ENCODE measurements around the gene YJU2. TPM values are rescaled to one million over a fixed set of nuclear protein-coding genes. Genes with fewer than 3 reads are reported as not detected.

The YJU2 gene
- 10 to 100 TPM; 13.2 to 16.9 TPM for total RNA-seq
- polyA plus RNA-seq (ENCODE audit: insufficient read length in 6 of 6): 10 to 100 TPM; 14.3 to 21.0 (median 18.8) TPM
- long read RNA-seq, donor 1, transcript YJU2-201 (8 exons, 1,434 nt): major isoform, 12 of 78 reads
- long read RNA-seq, donor 1, partial matches to known transcripts: 66 of 78 reads
- long read RNA-seq, donor 1, other reads (novel, unspliced or antisense): 0 of 78 reads
- long read RNA-seq, donor 2, transcript YJU2-201 (8 exons, 1,434 nt): major isoform, 5 of 5 reads
- long read RNA-seq, donor 2, partial matches to known transcripts: 0 of 5 reads
- long read RNA-seq, donor 2, other reads (novel, unspliced or antisense): 0 of 5 reads
- long read RNA-seq, donor 3, transcript YJU2-201 (8 exons, 1,434 nt): major isoform, 6 of 162 reads
- long read RNA-seq, donor 3, partial matches to known transcripts: 118 of 162 reads
- long read RNA-seq, donor 3, other reads (novel, unspliced or antisense): 38 of 162 reads
- long read RNA-seq, donor 4, transcript YJU2-201 (8 exons, 1,434 nt): major isoform, 14 of 16 reads
- long read RNA-seq, donor 4, partial matches to known transcripts: 2 of 16 reads
- long read RNA-seq, donor 4, other reads (novel, unspliced or antisense): 0 of 16 reads
- long read RNA-seq, donor 5, transcript YJU2-201 (8 exons, 1,434 nt): major isoform, 11 of 41 reads
- long read RNA-seq, donor 5, partial matches to known transcripts: 30 of 41 reads
- long read RNA-seq, donor 5, other reads (novel, unspliced or antisense): 0 of 41 reads
- long read RNA-seq, donor 6, transcript YJU2-201 (8 exons, 1,434 nt): major isoform, 13 of 30 reads
- long read RNA-seq, donor 6, partial matches to known transcripts: 17 of 30 reads
- long read RNA-seq, donor 6, other reads (novel, unspliced or antisense): 0 of 30 reads
- long read RNA-seq, donor 7, transcript YJU2-201 (8 exons, 1,434 nt): major isoform, 6 of 32 reads
- long read RNA-seq, donor 7, partial matches to known transcripts: 26 of 32 reads
- long read RNA-seq, donor 7, other reads (novel, unspliced or antisense): 0 of 32 reads
- long read RNA-seq, donor 8, transcript YJU2-201 (8 exons, 1,434 nt): major isoform, 10 of 10 reads
- long read RNA-seq, donor 8, partial matches to known transcripts: 0 of 10 reads
- long read RNA-seq, donor 8, other reads (novel, unspliced or antisense): 0 of 10 reads
- long read RNA-seq, donor 9: 0 reads
- long read RNA-seq, donor 10, transcript YJU2-201 (8 exons, 1,434 nt): major isoform, 29 of 32 reads
- long read RNA-seq, donor 10, partial matches to known transcripts: 0 of 32 reads
- long read RNA-seq, donor 10, other reads (novel, unspliced or antisense): 3 of 32 reads
- long read RNA-seq, donor 11: 0 reads
- long read RNA-seq, donor 12, transcript YJU2-201 (8 exons, 1,434 nt): major isoform, 9 of 9 reads
- long read RNA-seq, donor 12, partial matches to known transcripts: 0 of 9 reads
- long read RNA-seq, donor 12, other reads (novel, unspliced or antisense): 0 of 9 reads

- DNase-seq: peak; percentile 97 to 99 (median 98)
- H3K27ac ChIP-seq: peak within 1 kb of the TSS; percentile 95 to 99
- H3K4me1 ChIP-seq: peaks cover 0 to 15% of the 10 kb centered on the region in 2 donors
- H3K36me3 ChIP-seq: peaks cover 0 to 34% of the 10 kb centered on the region in 2 donors
- peak; percentile 99 for ATAC-seq
- no peak for TF ChIP-seq CTCF (IDR thresholded peaks at IDR 0.05)
- intact Hi-C loops (cut with DNase I): no loop called here
- no peaks in the 10 kb centered on the region for H3K27me3 ChIP-seq
- H3K4me3 ChIP-seq: peak within 1 kb of the TSS; percentile 41 to 58
- peaks cover 0 to 6% of the 10 kb centered on the region in 2 donors for H3K9me3 ChIP-seq
Measured at GRCh38 chr19:4246767-4247593, at the start of gene YJU2. Gene YJU2 (plus strand): TSS chr19:4247080. CDS start chr19:4247147, 67 bp downstream.

- no peak overlapping the region for H3K4me3 ChIP-seq
- intact Hi-C loops (cut with DNase I): no loop called here
- no peaks in the 10 kb centered on the region for H3K9me3 ChIP-seq
- H3K4me1 ChIP-seq: peaks cover 0 to 8% of the 10 kb centered on the region in 2 donors
- no peak for DNase-seq
- no peak for TF ChIP-seq CTCF (IDR thresholded peaks at IDR 0.05)
- no peak for ATAC-seq
- H3K27ac ChIP-seq: no peak overlapping the region
- no peaks in the 10 kb centered on the region for H3K36me3 ChIP-seq
- peaks cover 12 to 86% of the 10 kb centered on the region in 2 donors for H3K27me3 ChIP-seq
Measured at GRCh38 chr19:4197228-4197624, 49.7 kb upstream of the YJU2 start.

- peaks cover 0 to 8% of the 10 kb centered on the region in 2 donors for H3K4me1 ChIP-seq
- no peaks in the 10 kb centered on the region for H3K36me3 ChIP-seq
- intact Hi-C loops (cut with DNase I): no loop called here
- H3K27ac ChIP-seq: no peak overlapping the region
- no peaks in the 10 kb centered on the region for H3K9me3 ChIP-seq
- no peak for TF ChIP-seq CTCF (IDR thresholded peaks at IDR 0.05)
- H3K4me3 ChIP-seq: no peak overlapping the region
- ATAC-seq (no peak), DNase-seq (peak in 1 of 4 donors; percentile 7)
- peaks cover 12 to 80% of the 10 kb centered on the region in 2 donors for H3K27me3 ChIP-seq
Measured at GRCh38 chr19:4197625-4198466, 49.0 kb upstream of the YJU2 start.

Data from left lung (tissue), 14 donors.